ENCODE results near the gene EBF3. TPM values are rescaled to one million over a fixed set of nuclear protein-coding genes. Genes with fewer than 3 reads are reported as not detected.

Gene EBF3
- total and polyA plus RNA-seq, 2 experiments from 2014 or later = 0.27 to 0.49 TPM

DNA sequence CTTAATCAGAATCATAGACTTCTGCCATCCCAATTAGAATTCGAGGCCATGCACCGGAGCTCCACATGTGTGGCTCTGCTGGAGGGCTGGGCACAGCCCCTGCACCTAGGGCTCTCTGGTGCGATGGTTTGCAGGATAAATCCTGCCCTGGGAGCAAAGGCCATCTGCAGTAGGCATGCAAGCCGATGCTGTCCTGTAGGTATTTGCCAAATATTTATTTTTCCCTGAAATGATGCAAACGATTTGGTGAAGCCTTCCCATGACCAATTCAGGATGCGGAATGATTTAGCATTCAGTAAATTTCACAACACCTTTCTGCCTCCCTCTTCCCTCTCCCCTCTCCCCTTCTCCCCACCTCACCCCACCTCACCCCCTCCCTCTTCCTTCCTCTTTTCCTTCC, 170.6 kb downstream of the EBF3 start:
- Mint-ChIP-seq H3K9me3 (no peaks in the 10 kb centered on the region; the same call in 2 of the 3 replicates), H3K27ac (no peak overlapping the region), H3K36me3 (ENCODE audit: low read depth) (no peaks in the 10 kb centered on the region), H3K4me1 (no peaks in the 10 kb centered on the region; the same call in 2 of the 3 replicates), H3K27me3 (ENCODE audit: insufficient read depth, low read depth, poor library complexity) (peaks cover 2% of the 10 kb centered on the region), H3K4me3 (no peak overlapping the region)
- Histone ChIP-seq H4K20me1 (replicated peaks; ENCODE audit: insufficient read depth) (no peaks in the 10 kb centered on the region), H3K4me1 (ENCODE audit: insufficient read depth) (no peaks in the 10 kb centered on the region), H3K27ac (ENCODE audit: low read depth) (no peak overlapping the region), H3F3A (replicated peaks; ENCODE audit: low read depth) (no peaks in the 10 kb centered on the region), H3K4me3 (no peak overlapping the region), H3K27me3 (ENCODE audit: insufficient read depth) (no peaks in the 10 kb centered on the region), H3K79me2 (replicated peaks; ENCODE audit: insufficient read depth) (no peaks in the 10 kb centered on the region), H3K9me2 (ENCODE audit: insufficient read depth) (no peaks in the 10 kb centered on the region), H3K4me2 (no peak overlapping the region), H2AFZ (no peak overlapping the region), H3K36me3 (ENCODE audit: insufficient read depth) (no peaks in the 10 kb centered on the region)
- ATAC-seq (no peak), DNase-seq (ENCODE audit: low spot score) (no peak)
- TF ChIP-seq CREB1 (CRISPR knock-in tag; IDR thresholded peaks at IDR 0.05; ENCODE audit: low read depth) (no peak), ZNF331 (CRISPR knock-in tag; IDR thresholded peaks at IDR 0.05; ENCODE audit: low read depth) (no peak), EZH2phosphoT487 (IDR thresholded peaks at IDR 0.05; ENCODE audit: unreplicated experiment) (no peak), NANOG (IDR thresholded peaks at IDR 0.05; ENCODE audit: borderline replicate concordance) (no peak), ZNF114 (CRISPR knock-in tag; IDR thresholded peaks at IDR 0.05) (no peak), EZH2 (IDR thresholded peaks at IDR 0.05; ENCODE audit: low read depth, unreplicated experiment) (no peak), JUNB (IDR thresholded peaks at IDR 0.05; ENCODE audit: unreplicated experiment) (no peak), POLR2AphosphoS5 (IDR thresholded peaks at IDR 0.05; ENCODE audit: low read depth) (no peak), STAT1 (IDR thresholded peaks at IDR 0.05; ENCODE audit: unreplicated experiment) (no peak)
- TF ChIP-seq, protein P1, sequence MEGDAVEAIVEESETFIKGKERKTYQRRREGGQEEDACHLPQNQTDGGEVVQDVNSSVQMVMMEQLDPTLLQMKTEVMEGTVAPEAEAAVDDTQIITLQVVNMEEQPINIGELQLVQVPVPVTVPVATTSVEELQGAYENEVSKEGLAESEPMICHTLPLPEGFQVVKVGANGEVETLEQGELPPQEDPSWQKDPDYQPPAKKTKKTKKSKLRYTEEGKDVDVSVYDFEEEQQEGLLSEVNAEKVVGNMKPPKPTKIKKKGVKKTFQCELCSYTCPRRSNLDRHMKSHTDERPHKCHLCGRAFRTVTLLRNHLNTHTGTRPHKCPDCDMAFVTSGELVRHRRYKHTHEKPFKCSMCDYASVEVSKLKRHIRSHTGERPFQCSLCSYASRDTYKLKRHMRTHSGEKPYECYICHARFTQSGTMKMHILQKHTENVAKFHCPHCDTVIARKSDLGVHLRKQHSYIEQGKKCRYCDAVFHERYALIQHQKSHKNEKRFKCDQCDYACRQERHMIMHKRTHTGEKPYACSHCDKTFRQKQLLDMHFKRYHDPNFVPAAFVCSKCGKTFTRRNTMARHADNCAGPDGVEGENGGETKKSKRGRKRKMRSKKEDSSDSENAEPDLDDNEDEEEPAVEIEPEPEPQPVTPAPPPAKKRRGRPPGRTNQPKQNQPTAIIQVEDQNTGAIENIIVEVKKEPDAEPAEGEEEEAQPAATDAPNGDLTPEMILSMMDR (conservative IDR thresholded peaks at IDR 0.05; ENCODE audit: low read depth in 2 of 2) = no peak
- TF ChIP-seq, protein P2, sequence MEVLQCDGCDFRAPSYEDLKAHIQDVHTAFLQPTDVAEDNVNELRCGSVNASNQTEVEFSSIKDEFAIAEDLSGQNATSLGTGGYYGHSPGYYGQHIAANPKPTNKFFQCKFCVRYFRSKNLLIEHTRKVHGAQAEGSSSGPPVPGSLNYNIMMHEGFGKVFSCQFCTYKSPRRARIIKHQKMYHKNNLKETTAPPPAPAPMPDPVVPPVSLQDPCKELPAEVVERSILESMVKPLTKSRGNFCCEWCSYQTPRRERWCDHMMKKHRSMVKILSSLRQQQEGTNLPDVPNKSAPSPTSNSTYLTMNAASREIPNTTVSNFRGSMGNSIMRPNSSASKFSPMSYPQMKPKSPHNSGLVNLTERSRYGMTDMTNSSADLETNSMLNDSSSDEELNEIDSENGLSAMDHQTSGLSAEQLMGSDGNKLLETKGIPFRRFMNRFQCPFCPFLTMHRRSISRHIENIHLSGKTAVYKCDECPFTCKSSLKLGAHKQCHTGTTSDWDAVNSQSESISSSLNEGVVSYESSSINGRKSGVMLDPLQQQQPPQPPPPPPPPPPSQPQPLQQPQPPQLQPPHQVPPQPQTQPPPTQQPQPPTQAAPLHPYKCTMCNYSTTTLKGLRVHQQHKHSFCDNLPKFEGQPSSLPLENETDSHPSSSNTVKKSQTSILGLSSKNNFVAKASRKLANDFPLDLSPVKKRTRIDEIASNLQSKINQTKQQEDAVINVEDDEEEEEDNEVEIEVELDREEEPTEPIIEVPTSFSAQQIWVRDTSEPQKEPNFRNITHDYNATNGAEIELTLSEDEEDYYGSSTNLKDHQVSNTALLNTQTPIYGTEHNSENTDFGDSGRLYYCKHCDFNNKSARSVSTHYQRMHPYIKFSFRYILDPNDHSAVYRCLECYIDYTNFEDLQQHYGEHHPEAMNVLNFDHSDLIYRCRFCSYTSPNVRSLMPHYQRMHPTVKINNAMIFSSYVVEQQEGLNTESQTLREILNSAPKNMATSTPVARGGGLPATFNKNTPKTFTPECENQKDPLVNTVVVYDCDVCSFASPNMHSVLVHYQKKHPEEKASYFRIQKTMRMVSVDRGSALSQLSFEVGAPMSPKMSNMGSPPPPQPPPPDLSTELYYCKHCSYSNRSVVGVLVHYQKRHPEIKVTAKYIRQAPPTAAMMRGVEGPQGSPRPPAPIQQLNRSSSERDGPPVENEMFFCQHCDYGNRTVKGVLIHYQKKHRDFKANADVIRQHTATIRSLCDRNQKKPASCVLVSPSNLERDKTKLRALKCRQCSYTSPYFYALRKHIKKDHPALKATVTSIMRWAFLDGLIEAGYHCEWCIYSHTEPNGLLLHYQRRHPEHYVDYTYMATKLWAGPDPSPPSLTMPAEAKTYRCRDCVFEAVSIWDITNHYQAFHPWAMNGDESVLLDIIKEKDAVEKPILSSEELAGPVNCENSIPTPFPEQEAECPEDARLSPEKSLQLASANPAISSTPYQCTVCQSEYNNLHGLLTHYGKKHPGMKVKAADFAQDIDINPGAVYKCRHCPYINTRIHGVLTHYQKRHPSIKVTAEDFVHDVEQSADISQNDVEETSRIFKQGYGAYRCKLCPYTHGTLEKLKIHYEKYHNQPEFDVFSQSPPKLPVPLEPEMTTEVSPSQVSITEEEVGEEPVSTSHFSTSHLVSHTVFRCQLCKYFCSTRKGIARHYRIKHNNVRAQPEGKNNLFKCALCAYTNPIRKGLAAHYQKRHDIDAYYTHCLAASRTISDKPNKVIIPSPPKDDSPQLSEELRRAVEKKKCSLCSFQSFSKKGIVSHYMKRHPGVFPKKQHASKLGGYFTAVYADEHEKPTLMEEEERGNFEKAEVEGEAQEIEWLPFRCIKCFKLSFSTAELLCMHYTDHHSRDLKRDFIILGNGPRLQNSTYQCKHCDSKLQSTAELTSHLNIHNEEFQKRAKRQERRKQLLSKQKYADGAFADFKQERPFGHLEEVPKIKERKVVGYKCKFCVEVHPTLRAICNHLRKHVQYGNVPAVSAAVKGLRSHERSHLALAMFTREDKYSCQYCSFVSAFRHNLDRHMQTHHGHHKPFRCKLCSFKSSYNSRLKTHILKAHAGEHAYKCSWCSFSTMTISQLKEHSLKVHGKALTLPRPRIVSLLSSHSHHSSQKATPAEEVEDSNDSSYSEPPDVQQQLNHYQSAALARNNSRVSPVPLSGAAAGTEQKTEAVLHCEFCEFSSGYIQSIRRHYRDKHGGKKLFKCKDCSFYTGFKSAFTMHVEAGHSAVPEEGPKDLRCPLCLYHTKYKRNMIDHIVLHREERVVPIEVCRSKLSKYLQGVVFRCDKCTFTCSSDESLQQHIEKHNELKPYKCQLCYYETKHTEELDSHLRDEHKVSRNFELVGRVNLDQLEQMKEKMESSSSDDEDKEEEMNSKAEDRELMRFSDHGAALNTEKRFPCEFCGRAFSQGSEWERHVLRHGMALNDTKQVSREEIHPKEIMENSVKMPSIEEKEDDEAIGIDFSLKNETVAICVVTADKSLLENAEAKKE (CRISPR knock-in tag; IDR thresholded peaks at IDR 0.05) = no peak
- TF ChIP-seq, protein P3, sequence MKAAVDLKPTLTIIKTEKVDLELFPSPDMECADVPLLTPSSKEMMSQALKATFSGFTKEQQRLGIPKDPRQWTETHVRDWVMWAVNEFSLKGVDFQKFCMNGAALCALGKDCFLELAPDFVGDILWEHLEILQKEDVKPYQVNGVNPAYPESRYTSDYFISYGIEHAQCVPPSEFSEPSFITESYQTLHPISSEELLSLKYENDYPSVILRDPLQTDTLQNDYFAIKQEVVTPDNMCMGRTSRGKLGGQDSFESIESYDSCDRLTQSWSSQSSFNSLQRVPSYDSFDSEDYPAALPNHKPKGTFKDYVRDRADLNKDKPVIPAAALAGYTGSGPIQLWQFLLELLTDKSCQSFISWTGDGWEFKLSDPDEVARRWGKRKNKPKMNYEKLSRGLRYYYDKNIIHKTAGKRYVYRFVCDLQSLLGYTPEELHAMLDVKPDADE (IDR thresholded peaks at IDR 0.05) = no peak
- TF ChIP-seq, protein P4, sequence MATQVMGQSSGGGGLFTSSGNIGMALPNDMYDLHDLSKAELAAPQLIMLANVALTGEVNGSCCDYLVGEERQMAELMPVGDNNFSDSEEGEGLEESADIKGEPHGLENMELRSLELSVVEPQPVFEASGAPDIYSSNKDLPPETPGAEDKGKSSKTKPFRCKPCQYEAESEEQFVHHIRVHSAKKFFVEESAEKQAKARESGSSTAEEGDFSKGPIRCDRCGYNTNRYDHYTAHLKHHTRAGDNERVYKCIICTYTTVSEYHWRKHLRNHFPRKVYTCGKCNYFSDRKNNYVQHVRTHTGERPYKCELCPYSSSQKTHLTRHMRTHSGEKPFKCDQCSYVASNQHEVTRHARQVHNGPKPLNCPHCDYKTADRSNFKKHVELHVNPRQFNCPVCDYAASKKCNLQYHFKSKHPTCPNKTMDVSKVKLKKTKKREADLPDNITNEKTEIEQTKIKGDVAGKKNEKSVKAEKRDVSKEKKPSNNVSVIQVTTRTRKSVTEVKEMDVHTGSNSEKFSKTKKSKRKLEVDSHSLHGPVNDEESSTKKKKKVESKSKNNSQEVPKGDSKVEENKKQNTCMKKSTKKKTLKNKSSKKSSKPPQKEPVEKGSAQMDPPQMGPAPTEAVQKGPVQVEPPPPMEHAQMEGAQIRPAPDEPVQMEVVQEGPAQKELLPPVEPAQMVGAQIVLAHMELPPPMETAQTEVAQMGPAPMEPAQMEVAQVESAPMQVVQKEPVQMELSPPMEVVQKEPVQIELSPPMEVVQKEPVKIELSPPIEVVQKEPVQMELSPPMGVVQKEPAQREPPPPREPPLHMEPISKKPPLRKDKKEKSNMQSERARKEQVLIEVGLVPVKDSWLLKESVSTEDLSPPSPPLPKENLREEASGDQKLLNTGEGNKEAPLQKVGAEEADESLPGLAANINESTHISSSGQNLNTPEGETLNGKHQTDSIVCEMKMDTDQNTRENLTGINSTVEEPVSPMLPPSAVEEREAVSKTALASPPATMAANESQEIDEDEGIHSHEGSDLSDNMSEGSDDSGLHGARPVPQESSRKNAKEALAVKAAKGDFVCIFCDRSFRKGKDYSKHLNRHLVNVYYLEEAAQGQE (IDR thresholded peaks at IDR 0.05; ENCODE audit: unreplicated experiment) = no peak
